GM19455 (cell line): Measurements from ENCODE around the gene ADH1A.
"Not testable (repeated sequence)": the region's sequence is repeated elsewhere in the genome, so short reads cannot be mapped to it uniquely, and the experiment has no call there.

Source experiments
- ATAC-seq: cut with Tn5 transposase; IDR thresholded peaks from one replicate; pipeline ENCODE4 v1.9.1; 2021; ENCODE audit not compliant: unreplicated experiment

ADH1A gene

DNA sequence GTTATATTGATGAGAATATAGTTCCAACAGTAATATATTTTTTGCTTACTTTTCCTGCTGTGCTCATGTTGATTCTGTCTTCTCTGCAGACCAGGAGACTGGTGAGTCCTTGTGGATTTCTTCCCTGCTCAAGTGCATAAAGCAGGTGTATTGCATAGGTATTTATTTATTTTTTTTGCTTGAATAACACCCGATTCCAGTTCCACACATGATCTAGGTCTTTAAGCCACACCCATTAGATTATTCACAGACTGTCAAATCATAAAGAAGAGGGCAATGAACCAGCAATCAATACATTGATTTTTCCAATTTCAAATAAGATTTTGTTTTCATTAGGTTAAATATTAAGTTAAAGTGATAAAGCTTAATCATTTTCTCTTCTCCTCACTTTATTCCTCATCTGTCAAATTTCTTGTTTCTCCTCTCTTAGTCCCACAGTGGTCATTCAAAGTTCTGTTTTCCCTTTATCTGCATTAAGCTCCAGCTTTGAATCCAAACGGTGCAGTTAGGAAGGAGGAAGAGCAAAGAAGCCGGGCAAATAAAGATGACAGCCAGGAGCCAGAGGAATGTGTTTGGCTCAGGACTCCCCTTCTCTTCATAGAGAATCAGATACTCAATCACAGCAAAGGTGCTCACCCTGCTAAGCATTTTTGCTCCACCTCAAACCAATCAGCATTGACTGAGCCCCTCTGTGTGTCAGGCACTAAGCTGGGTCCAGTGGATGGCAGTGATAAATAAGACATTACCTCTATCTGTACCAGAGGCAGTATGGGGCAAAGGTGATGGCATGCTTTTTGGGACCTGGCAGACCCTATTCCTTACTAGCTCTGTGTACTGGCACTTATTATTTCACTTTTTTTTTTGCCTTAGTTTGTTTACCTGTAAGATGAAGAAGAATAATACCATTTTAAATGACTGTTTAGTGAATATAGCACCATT lies at the start of gene ADH1A:
TSS of gene ADH1A (minus strand) at position 138 of the 939 bp plus-strand sequence. CDS start at position 67, 71 bp downstream.
- no peak for ATAC-seq

DNA sequence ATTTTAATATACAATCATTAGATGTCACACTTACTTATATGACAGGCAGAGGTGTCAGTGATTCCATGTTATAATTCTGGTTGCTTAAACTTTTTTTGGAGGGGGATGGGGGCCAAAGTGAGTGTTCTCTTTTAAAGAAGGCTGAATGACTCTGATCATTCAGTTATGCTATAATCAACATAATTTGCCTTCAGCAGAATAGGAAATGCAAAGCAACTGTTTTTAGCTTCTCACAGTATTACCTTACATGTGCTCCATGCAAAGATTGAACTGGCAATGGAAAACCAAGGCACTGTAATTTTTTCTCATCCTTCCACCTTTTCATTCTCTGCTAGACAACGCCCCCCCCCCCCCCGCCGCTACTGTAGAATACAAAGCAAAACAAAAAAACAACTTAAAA lies 48.4 kb upstream of the ADH1A start:
- ATAC-seq: no peak

DNA sequence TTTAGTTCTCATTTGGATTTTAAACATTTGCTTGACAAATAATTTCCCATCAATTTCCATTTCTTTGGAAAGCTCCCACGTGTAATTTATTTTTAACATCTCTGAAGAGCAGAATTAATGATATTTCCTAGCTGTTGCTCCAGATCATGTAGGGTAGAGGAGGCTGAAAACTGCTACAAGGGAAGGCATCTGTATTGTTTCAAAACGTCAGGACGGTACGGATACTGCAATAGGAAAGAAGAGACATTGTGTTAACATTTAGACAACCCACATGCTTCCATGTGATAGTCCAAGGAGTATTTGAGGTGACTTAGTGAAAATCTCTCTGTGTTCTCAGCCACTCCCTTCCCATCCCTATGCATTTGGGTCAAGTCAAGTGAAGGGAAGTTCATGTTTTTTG lies 45.8 kb upstream of the ADH1A start:
- no peak for ATAC-seq

DNA sequence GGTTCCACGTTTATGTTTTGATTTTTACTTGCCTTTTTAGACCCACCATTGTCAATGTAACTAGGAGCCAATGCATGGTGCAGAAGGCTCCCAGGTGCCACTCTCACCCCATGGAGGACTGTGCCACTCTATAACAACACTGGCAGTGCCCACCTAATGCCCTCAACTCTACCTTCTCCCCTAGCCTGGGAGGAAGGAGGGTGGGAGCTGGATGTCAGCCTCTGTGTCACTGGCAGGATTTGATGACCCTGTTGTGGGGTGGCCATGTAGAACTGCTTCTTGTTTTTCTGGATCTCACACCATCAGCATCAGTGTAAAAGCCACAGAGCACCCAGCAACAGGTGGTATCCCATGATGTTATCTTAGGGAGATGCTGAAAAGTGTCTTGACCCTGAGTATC lies 44.1 kb upstream of the ADH1A start:
- ATAC-seq: no peak

DNA sequence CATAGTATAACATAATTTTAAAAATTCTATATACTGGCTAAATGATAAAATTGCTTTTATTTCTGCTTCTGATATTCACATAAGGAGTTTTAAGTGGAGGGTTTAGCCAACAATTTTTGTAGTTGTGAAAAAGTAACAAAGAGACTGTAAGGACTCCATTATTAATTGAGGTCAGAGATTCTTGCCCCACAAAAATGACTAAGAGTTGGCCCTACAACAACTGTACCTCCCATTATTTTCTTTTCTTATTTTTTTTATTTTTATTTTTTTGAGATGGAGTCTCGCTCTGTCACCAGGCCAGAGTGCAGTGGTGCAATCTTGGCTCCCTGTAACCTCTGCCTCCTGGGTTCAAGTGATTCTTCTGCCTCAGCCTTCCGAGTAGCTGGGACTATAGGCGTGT lies 39.9 kb upstream of the ADH1A start:
- ATAC-seq: no peak

DNA sequence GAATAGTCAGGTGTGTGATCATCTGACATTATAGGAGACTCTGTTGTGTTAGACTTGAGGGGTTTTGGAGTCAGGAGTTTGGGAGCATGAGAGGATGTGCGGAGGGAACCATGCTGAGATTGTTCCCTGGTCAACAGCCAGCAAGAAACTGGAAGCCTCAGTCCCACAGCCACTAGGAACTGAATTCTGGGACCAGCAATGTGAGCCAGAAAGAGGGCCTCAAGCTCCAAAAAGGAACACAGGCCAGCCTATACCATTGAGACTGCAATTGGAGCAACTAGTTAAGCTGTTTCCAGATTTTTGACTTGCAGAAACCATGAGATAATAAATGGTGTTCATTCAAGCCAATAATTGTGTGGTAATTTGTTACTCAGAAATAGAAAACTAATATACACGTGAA lies 39.1 kb upstream of the ADH1A start:
- no peak for ATAC-seq

DNA sequence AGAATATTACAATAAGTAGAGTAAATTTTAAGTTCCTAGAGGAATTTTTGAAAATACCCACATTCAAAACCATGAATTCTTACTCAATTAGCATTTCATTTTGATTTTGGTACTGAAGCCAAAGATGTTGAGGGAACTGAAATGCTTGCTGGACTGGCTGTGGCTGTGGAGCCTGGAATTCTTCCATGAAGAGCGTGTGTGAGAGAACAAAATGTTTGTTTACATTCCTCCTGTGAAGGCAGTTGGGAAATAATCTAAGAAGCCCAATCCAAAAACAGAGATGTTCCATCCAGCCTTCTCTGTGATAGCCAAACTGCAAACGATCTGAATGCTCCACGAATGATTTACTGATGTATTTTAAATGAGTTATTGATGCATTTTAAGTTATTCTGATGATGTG lies 34.2 kb upstream of the ADH1A start:
- no peak for ATAC-seq

DNA sequence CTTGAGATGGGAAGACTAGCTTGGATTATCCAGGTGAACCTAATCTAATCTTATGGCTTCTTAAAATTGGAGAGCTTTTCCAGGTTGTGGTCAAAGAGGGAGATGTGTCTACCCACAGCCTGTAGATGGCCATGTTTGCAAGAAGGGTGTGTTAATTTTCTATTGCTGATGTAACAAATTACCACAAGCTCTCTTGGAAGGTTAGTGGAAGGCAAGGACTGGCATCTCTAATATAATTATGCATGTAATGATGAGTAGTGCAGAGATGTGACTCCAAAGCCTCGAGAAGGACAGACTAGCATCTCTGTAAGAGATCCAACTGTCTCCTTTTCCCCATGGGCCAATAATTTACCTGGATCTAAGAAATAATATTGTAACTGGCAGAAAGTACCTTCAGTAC lies 33.6 kb upstream of the ADH1A start:
- no peak for ATAC-seq

DNA sequence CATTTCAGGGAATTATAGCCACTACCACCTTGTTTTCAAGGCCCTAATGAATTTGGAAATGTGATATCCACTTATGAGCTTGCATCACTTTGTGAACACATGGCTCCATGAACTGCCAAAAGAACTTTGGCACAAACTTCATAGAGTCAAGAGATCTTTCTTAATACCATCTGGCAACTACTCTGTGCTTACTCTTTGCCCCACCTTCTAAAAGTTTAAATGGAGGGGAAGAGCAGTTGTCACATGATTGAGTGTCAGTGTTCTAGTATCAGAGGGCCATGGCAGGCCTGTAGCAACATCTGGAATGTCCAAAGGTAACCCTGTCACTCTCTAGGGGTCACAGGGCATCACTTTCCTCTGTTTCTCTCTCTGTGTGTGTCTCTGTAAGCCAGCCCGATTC lies 33.0 kb upstream of the ADH1A start:
- ATAC-seq: no peak

DNA sequence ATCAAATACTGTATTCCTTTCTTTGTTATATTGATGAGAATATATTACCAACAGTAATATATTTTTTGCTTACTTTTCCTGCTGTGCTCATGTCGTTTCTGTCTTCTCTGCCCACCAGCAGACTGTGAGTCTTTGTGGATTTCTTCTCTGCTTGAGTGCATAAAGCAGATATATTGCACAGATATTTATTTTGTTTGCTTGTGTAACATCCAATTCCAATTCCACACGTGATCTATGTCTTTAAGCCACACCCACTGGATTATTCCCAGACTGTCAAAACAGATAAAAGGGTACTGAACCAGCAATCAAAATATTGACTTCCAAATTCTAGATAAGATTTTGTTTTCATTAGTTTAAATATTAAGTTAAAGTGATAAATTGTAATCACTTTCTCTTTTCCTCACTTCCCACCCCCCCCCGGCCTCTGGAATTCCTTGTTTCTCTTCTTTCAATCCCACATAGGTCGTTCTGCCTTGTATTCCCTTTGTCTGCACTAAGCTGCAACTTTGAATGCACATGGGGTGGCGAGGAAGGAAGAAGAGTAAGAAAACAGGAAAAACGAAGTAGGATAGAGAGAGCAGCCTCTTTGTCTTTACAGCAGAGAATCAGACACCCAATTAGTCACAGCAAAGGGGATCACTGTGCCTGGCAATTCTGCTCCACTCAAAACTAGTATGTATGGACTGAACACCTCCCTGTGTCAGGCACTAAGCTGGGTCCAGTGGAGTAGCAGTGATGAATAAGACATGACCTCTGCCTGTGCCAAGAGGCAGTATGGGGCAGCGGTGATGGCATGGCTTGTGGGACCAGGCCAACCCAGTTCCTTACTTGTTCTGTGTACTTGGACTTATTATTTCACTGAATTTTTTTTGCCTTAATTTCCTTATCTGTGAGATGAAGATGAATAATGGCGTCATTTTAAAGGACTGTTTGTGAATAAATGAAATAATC lies 30.7 kb upstream of the ADH1A start, which contains the start of gene ADH1B:
TSS of gene ADH1B (minus strand) at position 161 of the 951 bp plus-strand sequence. CDS start at position 91, 70 bp downstream.
- ATAC-seq: no peak

DNA sequence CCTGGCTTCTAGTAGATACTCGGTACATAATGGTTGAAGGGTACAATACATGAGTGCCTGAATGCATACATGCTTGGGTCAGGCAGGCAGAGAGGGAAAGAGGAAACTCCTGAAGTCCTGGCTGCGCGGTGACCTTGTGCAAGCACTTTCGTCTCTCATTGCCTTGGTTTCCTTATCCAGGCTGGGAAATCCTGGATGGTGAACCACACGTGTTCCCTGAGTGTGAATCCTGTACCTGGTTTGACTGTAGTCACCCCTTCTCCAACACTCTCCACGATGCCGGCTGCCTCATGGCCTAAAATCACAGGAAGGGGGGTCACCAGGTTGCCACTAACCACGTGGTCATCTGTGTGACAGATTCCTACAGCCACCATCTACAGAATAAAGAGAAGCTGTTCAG lies 27.0 kb upstream of the ADH1A start:
- ATAC-seq: not testable (repeated sequence)

DNA sequence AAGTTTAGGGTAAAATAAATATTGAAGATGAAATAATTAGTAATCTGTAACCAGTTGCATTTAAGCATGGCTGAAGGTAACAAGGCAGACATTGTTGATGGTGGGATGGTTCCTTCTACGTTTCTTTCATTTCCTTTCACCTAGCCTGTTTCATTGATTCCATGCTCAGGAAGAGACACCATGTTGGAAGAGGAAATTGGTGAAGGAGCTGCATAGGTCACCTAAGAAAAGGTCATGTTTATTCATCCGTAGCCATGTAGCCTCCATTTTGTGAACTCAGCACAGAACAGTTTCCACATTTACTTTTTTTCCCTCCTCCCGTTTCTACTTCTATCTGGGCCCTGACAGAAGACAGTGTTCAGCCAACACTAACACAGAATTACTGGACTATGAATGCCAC lies 26.6 kb upstream of the ADH1A start:
- ATAC-seq: no peak

DNA sequence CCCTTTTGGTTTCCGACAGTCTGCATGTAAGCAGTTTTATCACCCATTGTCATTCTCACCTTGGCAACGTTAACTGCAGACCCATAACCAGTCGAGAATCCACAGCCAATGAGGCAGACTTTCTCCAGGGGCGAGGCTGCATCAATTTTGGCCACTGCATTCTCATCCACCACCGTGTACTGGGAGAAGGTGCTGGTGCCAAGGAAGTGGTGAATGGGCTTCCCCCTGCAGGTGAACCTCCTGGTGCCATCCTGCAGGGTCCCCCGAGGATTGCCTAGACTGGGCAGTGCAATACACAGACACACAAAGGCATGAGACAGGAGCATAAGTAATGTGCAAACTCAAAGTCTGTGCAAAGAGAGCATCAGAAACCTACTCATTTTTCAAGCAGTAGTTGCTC lies 25.1 kb upstream of the ADH1A start:
- no peak for ATAC-seq

DNA sequence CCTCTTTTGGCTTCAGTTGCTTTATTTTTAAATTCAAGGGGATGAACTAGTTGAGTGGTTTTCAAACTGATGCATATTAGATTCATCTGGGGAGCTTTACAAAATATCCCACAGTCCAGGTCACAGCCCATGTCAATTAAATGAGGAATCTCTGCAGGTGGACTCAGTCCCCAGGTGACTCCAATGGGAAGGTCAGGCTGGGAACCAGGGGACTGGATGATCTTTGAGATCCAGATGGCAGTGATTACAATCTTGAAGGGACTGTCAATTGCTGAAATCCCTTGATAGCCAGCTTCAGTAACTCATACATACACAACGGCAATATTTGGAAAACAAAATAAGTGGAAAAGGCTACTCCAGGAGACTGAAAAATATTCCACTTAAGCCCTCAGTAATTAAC lies 23.4 kb upstream of the ADH1A start:
- ATAC-seq: no peak

DNA sequence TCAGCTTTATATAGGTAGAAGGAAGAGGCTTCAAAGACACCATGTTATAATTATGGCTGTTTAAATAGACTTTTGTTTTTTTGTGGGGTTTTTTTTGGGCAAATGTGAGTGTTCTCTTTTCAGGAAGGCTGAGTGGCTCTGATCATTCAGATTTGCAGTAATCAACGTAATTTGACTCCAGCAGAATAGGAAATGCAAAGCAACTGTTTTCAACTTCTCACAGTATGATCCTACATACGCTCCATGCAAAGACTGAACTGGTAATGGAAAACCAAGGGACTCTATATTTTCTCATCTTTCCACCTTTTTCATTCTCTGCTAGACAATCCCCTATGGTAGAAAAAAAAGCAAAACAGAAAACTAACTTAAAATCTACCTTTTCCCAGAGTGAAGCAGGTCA lies 19.6 kb upstream of the ADH1A start:
- ATAC-seq: no peak

DNA sequence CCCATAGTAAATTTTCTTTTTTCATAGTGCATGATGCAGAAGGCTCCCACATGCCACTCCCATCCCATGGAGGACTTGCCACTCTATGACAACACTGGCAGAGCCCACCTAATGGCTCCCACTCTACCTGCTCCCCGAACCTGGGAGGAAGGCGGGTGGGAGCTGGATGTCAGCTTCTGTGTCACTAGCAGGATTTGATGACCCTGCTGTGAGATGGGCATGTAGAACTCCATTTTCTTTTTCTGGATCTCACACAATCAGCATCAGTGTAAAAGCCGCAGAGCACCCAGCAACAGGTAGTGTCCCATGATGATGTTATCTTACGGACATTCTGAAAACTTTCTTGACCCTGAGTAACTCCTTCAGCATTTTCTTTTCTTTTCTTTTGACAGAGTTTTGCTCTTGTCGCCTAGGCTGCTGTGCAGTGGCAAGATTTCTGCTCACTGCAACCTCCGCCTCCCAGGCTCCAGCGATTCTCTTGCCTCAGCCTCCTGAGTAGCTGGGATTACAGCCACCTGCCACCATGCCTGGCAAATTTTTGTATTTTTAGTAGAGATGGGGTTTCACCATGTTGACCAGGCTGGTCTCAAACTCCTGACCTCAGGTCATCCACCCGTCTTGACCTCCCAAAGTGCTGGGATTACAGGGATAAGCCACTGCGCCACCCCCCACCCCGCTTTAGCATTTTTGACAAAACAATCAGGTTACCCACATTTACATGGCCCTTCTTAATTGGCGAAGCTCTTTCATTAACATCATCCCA lies 15.0 kb upstream of the ADH1A start:
- no peak for ATAC-seq

DNA sequence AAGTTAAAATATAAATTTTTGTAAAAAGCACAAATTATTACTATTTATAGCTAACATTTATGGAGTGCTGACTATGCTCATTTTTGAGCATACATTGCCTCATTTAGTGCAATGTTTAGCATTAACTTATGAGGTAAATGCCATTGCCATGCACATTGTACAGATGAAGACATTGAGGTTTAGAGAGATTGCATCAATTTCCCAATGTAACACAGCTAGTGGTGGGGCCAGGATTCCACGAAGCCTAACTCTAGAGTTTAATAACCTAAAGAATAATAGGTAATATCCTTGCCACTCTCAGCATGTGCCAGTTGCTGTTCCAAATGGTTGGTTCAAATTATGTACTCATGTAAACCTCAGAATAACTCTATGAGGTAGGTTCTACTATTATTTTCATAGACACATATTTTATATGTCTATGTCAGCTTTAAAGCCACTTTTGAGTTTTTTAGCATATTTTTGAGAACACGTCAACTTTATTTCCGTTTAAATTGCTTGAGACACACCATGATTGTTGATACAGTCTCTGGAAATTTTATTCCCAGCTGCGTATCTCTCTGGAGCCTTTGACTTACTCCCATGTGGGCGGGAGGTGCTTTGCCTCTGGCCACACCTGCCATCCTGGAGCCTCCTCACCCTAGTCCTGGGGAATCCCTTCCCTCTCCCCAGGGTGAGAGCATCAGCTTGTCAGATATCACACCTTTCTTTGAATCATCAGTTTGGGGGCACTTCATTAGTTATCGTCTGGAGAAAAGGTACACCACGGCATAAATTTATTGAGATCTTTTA lies 10.8 kb upstream of the ADH1A start:
- no peak for ATAC-seq

DNA sequence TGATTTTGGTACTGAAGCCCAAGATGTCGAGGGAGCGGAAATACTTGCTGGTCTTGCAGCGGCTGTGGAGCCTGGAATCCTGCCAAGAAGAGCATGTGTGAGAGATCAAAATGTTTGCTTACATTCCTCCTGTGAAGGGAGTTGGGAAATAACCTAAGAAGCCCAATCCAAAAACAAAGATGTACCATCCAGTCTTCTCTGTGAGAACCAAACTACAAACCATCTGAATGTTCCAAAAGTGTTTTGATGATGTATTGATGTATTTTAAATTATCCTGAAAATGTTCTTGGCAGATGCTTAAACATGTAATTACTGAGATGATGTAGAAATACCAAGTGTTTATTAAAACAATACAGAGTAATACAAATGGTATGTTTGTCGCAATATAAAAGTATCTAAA lies 10.1 kb upstream of the ADH1A start:
- ATAC-seq: no peak

DNA sequence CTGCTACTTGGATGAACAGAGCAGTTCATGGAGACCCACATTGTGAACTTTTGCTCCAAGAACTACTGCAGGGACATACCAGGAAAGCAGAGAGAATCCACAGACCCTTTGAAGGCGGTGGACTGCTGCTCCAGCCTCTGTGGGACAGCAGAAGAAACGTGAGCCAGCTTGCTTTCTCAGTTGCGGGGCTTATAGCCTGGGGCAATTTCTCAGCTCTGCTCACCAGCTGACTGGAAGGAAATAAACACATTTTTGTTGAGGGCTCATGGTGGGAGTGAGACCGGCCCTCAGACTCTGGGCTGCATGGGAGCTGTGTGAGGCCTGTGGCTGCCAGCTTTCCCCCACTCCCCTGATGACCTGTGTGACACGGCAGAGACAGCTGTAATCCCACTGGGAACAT lies 2.6 kb upstream of the ADH1A start:
- ATAC-seq: no peak

DNA sequence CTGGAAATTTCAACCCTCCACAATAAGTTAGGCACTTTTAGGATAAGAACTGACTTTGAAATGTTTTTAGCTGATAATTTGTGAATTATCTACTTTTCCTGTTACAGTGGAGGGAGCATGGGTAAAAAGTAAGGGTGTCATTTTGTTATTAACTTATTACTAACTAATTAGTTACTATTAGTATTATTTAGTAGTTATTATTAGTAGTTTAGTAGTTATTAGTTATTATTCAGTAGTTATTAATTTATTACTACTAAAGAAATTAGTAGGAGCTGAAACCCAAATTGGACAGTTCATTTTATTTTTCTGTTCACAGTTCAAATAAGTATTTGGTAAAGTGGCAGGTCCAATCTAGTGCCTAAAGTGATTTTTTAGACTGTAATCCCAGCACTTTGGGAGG lies 5.4 kb downstream of the ADH1A start:
- no peak for ATAC-seq
